GM13977 (cell line): ENCODE results near the gene AMIGO1.
"Not testable (repeated sequence)": the region's sequence is repeated elsewhere in the genome, so short reads cannot be mapped to it uniquely, and the experiment has no call there.

ENCODE experiments used
- DNase-seq: peaks from one replicate; pipeline ENCODE4 v3.0.0; 2012; ENCODE audit warnings: low spot score
- CTCF ChIP-seq: IDR thresholded peaks from 2 replicates; pipeline ENCODE4 v1.5.1; 2012; ENCODE audit warnings: mild to moderate bottlenecking, control low read depth; ENCODE audit not compliant: insufficient read depth; ENCODE audit errors: extremely low read depth, missing control alignments
- in situ Hi-C: fragments of 300-500 bp; cut with MboI; formaldehyde crosslinking; loops from one replicate; pipeline ENCODE4 v1.12.0; 2022; ENCODE audit warnings: low sequenced_read_pairs, low pct_unique_long_range_greater_than_20kb, mixed read lengths, inconsistent platforms; ENCODE audit not compliant: unreplicated experiment

Gene AMIGO1

DNA sequence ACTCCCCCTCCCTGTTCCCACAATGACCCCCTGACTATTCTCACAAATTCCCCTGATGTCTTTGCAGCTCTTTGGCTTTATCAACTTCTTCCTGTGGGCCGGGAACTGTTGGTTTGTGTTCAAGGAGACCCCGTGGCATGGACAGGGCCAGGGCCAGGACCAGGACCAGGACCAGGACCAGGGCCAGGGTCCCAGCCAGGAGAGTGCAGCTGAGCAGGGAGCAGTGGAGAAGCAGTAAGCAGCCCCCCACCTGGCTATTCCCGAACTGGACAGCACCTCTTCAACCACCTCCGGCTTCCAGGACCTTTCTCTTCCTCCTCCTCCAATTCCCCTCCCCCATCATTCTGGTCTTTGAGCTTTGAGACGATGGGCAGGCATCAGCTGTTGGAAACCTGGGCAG lies 30.2 kb downstream of the AMIGO1 start:
- no peak for TF ChIP-seq CTCF
- in situ Hi-C loops = no loop called here
- DNase-seq = no peak

GRCh38 chr1:109478806-109479205 lies 30.7 kb downstream of the AMIGO1 start:
- peak; percentile 48 for DNase-seq
- in situ Hi-C loops = no loop called here
- TF ChIP-seq CTCF = no peak

DNA sequence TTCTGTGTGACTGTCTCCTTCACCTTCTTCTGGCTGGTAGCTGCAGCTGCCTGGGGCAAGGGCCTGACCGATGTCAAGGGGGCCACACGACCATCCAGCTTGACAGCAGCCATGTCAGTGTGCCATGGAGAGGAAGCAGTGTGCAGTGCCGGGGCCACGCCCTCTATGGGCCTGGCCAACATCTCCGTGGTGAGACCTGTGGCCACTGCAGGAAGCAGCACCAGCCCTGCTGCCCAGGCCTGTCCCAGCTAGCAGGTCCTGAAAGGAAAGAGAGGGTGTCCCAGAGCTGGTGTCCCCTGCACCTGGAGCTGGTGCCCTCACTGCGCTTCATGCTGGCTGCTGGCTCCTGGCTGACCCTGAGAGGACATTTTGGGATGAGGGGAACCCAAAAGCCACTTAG lies 31.7 kb downstream of the AMIGO1 start:
- DNase-seq = no peak
- in situ Hi-C loops = no loop called here
- no peak for TF ChIP-seq CTCF

- in situ Hi-C loops = no loop called here
- no peak for DNase-seq
- no peak for TF ChIP-seq CTCF
Observed at GRCh38 chr1:109476825-109477224, 32.7 kb downstream of the AMIGO1 start.

- TF ChIP-seq CTCF = no peak
- in situ Hi-C loops = no loop called here
- DNase-seq = no peak
Observed at GRCh38 chr1:109475261-109475660, 34.3 kb downstream of the AMIGO1 start.

DNA sequence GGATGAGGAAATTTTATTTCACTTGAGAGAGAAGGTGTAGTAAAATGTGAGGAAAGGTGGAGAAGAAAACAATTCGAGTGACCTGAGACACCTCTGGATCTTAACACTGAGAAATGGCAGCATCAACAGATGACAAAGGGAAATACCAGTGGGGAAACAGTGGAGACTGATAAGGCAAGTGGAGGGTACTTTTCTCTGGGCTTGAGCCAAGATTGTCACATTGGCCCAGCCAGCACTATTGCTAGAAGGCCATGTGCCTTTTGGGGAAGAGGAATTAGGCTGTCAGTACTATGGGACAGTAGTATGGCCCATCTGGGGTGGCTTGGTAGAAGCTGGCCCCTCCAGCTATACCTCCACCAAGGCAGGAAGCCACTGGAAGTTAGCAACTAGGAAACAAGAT lies 34.8 kb downstream of the AMIGO1 start:
- in situ Hi-C loops = no loop called here
- no peak for TF ChIP-seq CTCF
- DNase-seq = no peak

DNA sequence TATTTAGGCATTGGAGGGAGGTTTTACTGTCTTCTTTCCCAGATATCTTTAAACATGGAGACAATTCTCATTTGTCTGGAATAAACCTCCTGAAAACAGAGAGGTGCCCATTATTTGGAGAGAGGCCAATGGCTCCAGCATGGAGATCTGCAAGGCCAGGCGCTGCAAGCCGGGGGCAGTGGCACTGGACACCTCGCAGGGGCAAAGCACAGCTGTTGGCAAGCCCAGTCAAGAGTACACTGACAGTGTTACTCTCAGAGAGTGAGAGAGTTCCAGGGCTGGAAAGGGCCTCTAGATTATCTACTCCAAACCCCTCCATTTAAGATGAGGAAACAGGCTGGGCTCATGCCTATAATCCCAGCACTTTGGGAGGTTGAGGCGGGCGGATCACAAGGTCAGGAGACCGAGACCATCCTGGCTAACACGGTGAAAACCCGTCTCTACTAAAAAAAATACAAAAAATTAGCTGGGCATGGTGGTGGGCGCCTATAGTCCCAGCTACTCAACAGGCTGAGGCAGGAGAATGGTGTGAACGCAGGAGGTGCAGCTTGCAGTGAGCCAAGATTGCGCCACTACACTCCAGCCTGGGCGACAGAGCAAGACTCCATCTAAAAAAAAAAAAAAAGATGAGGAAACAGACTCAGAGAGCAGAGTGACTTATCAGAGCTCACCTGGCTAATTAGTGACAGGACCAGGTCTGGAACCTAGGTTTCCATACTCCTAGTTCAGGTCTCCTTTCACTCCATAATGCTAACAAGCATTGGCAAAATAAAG lies 36.1 kb downstream of the AMIGO1 start:
- in situ Hi-C loops, DNase-seq: not testable (repeated sequence)
